GM10266 (cell line): ENCODE measurements around the gene RAB5A.
"Not testable (repeated sequence)": the region's sequence is repeated elsewhere in the genome, so short reads cannot be mapped to it uniquely, and the experiment has no call there.

Experiments used
- DNase-seq: peaks from one replicate; pipeline ENCODE4 v3.0.0; 2012; ENCODE audit errors: extremely low spot score
- TF ChIP-seq, protein P1 (sequence below): IDR thresholded peaks from 2 replicates; pipeline ENCODE4 v1.5.1; 2012; ENCODE audit warnings: mild to moderate bottlenecking, low read depth; ENCODE audit not compliant: control insufficient read depth, insufficient read depth; ENCODE audit errors: missing control alignments

Gene RAB5A

GRCh38 chr3:20023623-20024405 lies 76.9 kb downstream of the RAB5A start:
- TF ChIP-seq, protein P1, sequence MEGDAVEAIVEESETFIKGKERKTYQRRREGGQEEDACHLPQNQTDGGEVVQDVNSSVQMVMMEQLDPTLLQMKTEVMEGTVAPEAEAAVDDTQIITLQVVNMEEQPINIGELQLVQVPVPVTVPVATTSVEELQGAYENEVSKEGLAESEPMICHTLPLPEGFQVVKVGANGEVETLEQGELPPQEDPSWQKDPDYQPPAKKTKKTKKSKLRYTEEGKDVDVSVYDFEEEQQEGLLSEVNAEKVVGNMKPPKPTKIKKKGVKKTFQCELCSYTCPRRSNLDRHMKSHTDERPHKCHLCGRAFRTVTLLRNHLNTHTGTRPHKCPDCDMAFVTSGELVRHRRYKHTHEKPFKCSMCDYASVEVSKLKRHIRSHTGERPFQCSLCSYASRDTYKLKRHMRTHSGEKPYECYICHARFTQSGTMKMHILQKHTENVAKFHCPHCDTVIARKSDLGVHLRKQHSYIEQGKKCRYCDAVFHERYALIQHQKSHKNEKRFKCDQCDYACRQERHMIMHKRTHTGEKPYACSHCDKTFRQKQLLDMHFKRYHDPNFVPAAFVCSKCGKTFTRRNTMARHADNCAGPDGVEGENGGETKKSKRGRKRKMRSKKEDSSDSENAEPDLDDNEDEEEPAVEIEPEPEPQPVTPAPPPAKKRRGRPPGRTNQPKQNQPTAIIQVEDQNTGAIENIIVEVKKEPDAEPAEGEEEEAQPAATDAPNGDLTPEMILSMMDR: no peak
- no peak for DNase-seq

- TF ChIP-seq, protein P1: no peak
These were observed 80.2 kb downstream of the RAB5A start for GRCh38 chr3:20027136-20027535.

DNA sequence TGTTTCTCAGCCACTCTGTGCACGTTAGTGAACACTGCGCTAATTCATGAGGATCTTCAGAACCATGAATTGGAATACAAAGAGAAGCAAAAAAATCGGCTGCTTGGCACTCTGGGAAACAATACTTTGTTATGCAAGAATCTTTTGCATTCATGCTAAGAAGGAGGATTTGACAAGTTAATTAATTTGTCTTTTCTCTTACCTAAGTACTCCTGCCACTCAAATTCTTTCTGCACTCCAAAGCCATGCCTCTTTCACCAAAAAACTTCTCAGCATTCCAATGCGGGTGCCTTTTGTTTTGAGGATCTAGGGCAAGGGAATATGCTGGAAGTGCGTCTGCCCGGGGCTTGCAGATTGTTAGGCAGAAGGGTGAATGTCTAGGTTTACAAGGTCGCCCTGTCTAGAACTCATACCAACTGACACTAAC lies 82.0 kb downstream of the RAB5A start:
- DNase-seq: no peak
- TF ChIP-seq, protein P1: no peak

More at GRCh38 chr3:20027136-20027535, 80.2 kb downstream of the RAB5A start:
- no peak for DNase-seq

DNA sequence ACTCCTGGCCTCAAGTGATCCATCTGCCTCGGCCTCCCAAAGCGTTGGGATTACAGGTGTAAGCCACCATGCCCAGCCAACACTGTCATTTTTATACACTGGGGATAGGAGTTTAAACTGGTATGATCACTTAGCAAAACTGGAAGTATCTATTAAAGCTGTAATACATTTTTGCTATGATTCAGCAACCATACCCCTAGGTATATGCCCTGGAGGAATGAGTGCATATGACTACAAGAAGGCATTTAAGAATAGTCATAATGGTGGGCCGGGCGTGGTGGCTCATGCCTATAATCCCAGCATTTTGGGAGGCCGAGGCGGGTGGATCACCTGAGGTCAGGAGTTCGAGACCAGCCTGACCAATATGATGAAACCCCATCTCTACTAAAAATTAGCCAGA lies 85.0 kb downstream of the RAB5A start:
- DNase-seq: not testable (repeated sequence)
